PC-3 (cell line): ENCODE results near the gene ABLIM2.

Experiments
- CTCF ChIP-seq: fragments of 300-600 bp; sonication (generic); conservative IDR thresholded peaks from 2 replicates; pipeline ENCODE4 v1.5.1; 2017; ENCODE audit warnings: antibody characterized with exemption, low read depth, mild to moderate bottlenecking, low read length
- EZH2 ChIP-seq: fragments of 300-600 bp; sonication (generic); IDR thresholded peaks from one replicate; pipeline ENCODE4 v1.6.1; 2017; ENCODE audit warnings: antibody characterized with exemption, mild to moderate bottlenecking, low read length; ENCODE audit not compliant: unreplicated experiment

GRCh38 chr4:7976634-7977033, 182.0 kb downstream of the ABLIM2 start:
- TF ChIP-seq EZH2 (no peak), CTCF (no peak)
